LNCAP (cell line): ENCODE measurements around the gene ZRANB1.

Source experiments
- CTCF ChIP-seq: fragments of 450-650 bp; IDR thresholded peaks from 2 replicates; pipeline ENCODE4 v1.5.1; 2017; ENCODE audit warnings: mild to moderate bottlenecking

The ZRANB1 gene

GRCh38 chr10:125006188-125006680 lies 64.3 kb downstream of the ZRANB1 start:
- no peak for TF ChIP-seq CTCF

DNA sequence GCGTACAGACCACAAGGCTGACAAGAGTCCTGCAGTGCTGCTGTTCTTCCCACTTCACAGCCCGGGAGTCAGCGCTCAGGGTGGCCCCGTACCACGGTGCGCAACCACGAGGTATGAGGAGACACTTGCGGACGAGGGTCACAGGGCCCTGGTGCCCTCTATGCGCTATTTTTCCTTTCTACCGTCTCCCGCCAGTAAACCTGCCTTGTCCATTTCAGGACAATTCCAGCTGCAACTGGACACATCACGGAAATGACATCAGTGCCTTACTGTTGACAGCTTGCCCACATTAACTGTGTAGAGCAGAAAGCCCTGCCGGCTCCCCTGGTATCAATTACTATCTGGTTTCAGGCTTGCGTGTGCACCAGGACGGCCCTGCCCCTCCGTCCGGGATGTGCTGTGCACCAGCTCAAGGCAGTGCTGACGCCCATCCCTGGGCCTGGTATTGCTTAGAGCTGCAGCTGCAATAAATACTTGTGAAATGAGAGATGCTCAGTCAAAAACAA lies 65.1 kb downstream of the ZRANB1 start:
- TF ChIP-seq CTCF: no peak

DNA sequence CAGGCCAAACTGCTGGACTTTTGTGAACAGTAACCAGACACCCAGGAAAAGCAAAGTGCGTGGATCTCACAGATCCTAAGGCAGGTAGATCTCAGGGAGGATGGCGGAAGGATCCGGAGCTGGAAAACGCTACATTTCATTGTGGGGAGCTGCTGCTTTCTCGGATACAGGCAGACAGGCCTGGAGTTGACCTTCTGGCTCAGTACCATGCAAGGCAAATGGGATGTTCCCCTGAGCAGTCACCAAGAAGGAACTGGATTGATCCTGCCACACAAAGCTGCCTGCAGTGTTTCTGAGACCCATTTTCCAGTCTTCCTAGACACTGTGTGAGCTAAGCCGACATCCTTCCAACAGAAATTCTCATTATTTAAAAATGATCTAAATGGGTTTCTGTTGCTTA lies 65.5 kb downstream of the ZRANB1 start:
- TF ChIP-seq CTCF: no peak

- TF ChIP-seq CTCF: no peak
These were observed 67.0 kb downstream of the ZRANB1 start for GRCh38 chr10:125008689-125009638.

DNA sequence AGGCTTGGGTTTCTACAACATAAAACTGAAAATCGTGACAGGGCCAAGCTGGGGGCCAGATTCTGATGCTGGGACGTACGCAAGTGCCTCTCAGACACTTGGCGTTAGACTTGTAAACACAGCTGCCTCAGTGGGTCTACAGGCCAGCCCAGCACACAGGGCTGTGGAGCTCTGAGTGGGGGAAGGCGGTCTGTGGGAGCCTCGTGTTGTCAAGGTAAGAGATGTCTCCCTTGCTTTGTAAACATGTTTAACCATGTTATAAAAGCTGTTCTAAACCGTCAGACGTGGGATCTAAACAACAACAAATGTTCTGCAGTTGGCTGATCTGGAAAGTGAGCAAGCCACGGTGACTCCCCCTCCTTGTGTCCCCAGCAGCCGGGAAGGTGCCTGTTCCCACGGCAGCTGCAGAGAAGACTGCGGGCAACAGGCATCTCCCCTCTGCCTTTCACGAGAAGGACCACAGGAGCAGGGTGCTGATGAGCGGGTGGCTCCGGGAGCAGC lies 67.8 kb downstream of the ZRANB1 start:
- no peak for TF ChIP-seq CTCF

GRCh38 chr10:125010362-125010761 lies 68.4 kb downstream of the ZRANB1 start:
- no peak for TF ChIP-seq CTCF

GRCh38 chr10:125011171-125011925 lies 69.4 kb downstream of the ZRANB1 start:
- TF ChIP-seq CTCF: no peak
